NOMO-1 treated with dmso at 0.1 percent for 144 hours (cell line): ENCODE results near the gene NEIL3.
A peak's percentile ranks its signal among the peaks of the same experiment; 100 is the strongest.

Experiments used
- DNase-seq: peaks from one replicate; lab custom pipeline; 2025; ENCODE audit not compliant: unreplicated experiment; lab: John Stamatoyannopoulos, UW

Gene NEIL3

DNA sequence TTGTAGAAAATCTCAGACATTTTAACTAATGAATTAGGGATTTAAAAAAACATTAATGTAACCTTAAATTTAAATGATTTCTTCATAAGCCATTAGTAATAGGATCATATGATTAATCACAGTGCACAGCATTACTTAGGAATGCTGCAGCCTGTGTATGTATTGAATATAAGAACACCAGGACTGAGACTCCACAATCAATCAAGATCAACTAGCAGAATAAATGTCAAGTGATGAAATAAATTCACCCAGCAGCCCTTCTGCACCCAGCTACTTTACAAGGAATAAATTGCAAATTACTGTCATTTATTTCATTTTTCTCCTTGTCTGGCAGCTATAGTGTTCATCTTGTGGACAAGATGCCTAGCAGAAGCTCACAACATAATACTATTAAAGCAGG, 46.5 kb downstream of the NEIL3 start:
- DNase-seq = no peak

GRCh38 chr4:177356921-177357320, 47.2 kb downstream of the NEIL3 start:
- no peak for DNase-seq

- DNase-seq = no peak
Measured at GRCh38 chr4:177367336-177367735, 57.7 kb downstream of the NEIL3 start.

DNA sequence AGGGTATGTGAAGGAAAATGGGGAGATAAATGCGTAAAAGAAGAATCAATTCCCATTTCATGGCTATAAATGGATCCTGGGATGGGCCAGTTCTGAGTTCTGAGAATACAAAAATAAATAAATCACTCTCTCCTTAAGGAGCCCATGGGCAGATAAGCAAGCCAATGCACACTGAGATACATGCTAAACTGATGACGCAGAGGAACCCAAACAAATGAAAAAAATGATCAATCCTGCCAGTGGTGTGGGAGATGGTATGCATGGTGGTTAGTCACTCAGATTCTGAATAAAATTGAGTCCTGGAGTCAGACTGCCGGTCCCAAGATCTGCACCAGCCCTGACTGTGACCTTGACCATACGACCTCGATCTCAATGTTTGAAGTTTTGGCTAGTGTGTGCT, 59.7 kb downstream of the NEIL3 start:
- no peak for DNase-seq

- DNase-seq = no peak
Measured at GRCh38 chr4:177371461-177371860, 61.8 kb downstream of the NEIL3 start.

GRCh38 chr4:177374966-177375365, 65.3 kb downstream of the NEIL3 start:
- DNase-seq = no peak

GRCh38 chr4:177375372-177375771, 65.7 kb downstream of the NEIL3 start:
- no peak for DNase-seq

GRCh38 chr4:177376024-177376423, 66.3 kb downstream of the NEIL3 start:
- DNase-seq = peak; percentile 21

- DNase-seq = no peak
Measured at GRCh38 chr4:177380730-177381287, 71.1 kb downstream of the NEIL3 start.

DNA sequence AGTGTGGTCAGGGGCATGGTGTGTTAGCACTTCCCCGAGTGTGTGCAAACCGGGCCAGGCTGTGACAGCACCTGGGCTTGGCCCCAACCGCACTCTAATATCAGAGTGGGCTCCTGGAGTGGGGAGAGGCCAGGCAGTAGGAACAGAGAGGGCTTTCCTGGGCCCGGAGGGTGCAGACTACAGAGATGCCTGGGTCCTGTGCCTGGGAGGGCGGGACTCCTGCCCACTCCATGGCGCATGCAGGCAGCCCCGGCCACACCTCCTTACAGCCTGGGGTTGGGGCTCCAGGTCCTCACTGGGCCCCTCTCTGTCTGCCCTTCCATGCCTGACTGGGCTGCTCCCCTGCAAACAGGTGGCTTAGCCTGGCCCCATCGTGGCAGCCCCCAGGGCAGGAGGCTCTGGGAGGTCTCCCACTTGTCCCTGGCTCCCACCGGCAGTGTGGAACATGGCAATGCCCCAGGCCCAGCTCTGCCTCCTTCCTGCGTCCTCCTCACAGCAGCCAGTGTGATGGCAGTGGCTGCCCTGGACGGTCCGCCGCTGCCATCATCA, 72.2 kb downstream of the NEIL3 start:
- no peak for DNase-seq

DNA sequence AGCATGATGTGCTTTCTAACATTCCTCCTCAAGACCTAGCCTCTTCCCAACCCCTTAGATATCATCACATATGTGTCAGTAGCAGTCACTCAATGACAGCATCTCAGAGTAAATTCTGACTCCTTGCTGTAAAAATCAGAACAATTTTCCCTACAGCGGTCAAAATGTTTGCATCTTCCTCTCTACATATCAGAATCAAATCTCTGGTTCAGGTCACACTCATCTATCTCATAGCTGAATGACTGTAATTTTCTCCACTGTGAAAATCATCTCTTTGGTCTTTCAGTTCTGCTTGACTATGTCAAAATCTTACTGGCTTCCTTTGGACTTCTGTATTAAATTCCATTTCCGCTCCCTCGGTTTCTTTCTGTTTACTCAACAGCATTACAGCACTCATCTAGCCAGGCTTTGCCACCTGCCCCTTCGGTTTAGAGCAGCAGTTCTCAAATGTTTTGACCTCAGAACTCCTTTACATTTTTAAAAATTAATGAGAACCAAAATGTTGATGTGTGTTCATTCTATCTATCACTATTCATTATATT, 75.3 kb downstream of the NEIL3 start:
- DNase-seq = no peak

GRCh38 chr4:177385576-177386277, 76.1 kb downstream of the NEIL3 start:
- DNase-seq = no peak

- no peak for DNase-seq
Measured at GRCh38 chr4:177386278-177386815, 76.7 kb downstream of the NEIL3 start.

DNA sequence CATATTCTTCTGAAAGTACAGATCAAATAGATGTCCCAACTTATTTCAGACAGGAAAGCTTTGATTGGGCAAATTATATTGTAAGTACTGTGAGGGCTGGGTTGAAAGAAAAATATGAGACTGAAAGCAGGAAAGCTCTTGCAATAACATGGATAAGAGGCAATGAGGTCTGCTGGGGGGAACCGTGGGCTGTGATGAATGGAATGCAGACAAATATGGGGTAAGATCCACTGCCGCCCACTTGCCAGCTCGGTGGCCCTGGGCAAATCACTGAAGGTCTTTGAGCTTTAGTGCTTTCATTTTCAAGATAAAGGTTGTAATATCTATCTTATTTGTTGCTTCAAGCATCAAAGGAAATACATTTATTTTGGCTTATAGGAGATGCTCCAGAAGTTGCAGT, 81.6 kb downstream of the NEIL3 start:
- DNase-seq = no peak

- no peak for DNase-seq
Measured at GRCh38 chr4:177391953-177392352, 82.3 kb downstream of the NEIL3 start.

GRCh38 chr4:177393236-177393635, 83.6 kb downstream of the NEIL3 start:
- DNase-seq = no peak

DNA sequence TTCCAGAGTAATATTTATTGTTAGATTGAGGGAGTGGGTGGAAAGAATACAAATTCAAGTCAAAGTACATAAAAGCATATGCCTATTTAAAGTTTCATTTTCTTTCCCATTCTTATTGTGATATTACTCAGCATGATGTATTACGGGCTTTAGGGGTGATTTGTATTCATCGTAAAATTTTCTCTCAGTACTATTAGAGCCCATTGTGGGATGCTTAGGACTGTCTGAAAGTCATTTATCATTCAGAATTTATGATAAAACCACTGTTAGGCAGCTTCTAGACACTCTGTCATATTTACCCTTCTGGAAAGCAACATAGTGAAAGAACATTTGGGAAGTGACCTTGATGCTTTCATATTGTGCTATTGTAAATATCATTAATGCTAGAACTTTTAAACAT, 86.7 kb downstream of the NEIL3 start:
- DNase-seq = no peak

- DNase-seq = no peak
Measured at GRCh38 chr4:177400030-177400429, 90.4 kb downstream of the NEIL3 start.

- DNase-seq = no peak
Measured at GRCh38 chr4:177401658-177402273, 92.1 kb downstream of the NEIL3 start.

GRCh38 chr4:177403746-177404145, 94.1 kb downstream of the NEIL3 start:
- DNase-seq = no peak

DNA sequence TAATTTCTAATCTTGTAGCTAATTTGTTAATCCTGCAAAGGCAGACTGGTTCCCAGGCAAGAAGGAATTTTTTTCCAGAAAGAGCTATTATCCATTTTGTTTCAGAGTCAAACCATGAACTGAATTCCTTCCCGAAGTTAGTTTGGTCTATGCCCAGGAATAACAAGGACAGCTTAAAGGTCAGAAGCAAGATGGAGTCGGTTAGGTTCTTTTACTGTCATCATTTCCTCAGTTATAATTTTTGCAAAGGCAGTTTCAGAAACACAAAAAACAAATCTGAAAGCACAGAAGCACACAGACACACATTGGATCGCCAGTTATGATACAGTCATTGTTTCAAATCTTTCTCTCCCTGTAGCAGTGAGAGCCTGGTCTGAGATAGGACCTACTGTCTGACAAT, 94.7 kb downstream of the NEIL3 start:
- no peak for DNase-seq

GRCh38 chr4:177404986-177405385, 95.3 kb downstream of the NEIL3 start:
- DNase-seq = no peak
